A673 (cell line): ENCODE results near the gene GUK1.

Experiments used
- EZH2 ChIP-seq: fragments of 200-600 bp; sonication (generic); IDR thresholded peaks from 2 replicates; pipeline ENCODE4 v1.6.1; 2017; ENCODE audit warnings: borderline replicate concordance, low read depth, mild to moderate bottlenecking, mixed read lengths, antibody characterized with exemption, low read length; ENCODE audit not compliant: poor library complexity, severe bottlenecking
- TF ChIP-seq, protein P1 (sequence below): fragments of 300-800, 200-600 bp; sonication (generic); conservative IDR thresholded peaks from 2 replicates; pipeline ENCODE4 v1.5.1; 2017; ENCODE audit warnings: low read depth, mild to moderate bottlenecking, antibody characterized with exemption, low read length, moderate library complexity, mixed read lengths

DNA sequence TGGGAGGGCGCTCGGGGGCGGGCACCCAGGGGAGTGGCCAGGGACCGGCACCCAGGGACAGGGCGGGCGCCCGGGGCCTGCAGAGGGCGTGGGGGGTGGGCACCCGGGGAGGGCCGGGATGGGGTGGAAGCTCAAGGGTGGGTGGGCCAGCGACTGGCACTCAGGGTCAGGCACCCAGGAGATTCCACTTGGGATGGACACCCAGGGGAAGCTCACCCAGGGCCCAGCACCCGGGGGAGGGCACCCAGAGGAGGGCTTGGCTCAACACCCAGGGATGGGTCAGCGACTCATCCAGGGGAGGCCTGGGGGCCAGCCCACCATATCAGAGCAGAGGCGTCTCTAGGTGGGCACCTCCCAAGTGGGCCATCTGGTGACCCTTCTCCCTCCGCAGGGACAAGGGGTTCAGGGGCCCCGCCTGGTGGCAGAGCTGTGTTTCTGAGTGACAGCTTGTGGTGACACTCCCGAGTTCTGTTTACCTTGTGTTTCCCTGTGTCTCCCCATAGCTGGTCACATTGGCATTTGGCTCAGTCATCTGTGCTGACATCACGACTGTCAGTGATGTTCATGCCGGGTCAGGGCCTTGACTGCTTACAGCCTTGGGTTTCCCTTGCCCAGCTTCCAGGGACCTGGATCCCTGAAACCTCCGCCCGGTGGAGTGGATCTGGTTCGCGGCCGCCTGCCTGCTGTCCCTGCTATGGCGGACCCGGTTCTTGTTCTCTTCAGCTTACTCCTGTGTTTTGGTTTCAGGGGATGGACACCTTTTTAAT is 26.3 kb downstream of the GUK1 start:
- TF ChIP-seq, protein P1, sequence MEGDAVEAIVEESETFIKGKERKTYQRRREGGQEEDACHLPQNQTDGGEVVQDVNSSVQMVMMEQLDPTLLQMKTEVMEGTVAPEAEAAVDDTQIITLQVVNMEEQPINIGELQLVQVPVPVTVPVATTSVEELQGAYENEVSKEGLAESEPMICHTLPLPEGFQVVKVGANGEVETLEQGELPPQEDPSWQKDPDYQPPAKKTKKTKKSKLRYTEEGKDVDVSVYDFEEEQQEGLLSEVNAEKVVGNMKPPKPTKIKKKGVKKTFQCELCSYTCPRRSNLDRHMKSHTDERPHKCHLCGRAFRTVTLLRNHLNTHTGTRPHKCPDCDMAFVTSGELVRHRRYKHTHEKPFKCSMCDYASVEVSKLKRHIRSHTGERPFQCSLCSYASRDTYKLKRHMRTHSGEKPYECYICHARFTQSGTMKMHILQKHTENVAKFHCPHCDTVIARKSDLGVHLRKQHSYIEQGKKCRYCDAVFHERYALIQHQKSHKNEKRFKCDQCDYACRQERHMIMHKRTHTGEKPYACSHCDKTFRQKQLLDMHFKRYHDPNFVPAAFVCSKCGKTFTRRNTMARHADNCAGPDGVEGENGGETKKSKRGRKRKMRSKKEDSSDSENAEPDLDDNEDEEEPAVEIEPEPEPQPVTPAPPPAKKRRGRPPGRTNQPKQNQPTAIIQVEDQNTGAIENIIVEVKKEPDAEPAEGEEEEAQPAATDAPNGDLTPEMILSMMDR: peak; percentile 25; the same call in 1 of the 2 replicates
- no peak for TF ChIP-seq EZH2
